ENCODE results near the gene HIPK3.

The HIPK3 gene

DNA sequence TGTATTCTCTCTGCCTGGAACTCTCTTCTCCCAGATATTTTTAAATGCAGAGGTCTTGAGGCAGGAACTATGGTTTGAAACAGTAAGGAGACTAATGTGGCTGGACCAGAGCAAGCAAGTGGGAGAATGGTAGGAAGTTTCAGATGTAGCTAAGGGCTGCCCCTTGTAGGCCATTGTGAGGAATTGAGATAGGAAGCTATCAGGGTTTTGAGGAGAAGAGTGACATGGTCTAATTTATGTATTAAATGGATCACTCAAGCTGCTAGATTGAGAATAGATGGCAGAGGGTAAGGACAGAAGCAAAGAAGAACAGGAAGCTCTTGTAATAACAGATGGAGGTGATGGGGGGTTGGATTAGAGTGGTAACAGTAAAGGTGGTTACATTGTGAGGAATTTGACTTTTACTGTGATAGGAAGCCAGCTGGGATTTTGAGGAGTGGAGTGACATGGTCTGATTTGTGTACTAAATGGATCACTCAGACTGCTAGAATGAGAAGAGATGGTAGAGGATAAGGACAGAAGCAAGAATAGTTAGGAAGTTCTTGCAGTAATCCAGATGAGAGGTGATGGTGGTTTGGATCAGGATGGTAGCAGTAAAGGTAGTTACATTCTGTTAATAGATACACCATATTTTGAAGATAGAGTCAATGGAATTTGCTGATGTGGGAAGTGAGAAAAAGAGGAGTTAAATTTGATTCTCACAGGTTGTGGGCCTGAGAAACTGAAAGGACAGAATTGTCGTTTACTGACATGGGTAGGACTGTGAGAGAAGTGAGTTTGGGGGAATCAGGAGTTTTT is 63.0 kb downstream of the HIPK3 start:
- Histone ChIP-seq H3K9ac (ENCODE audit: low read length) (no peak overlapping the region), H3K4me3 (ENCODE audit: low read length) (no peak overlapping the region), H3K4me1 (ENCODE audit: low read length) (peaks cover 42% of the 10 kb centered on the region), H3K27ac (ENCODE audit: low read length) (no peak overlapping the region), H3K4me2 (ENCODE audit: low read length) (peak overlapping the region; percentile 15; the same call in 1 of the 2 replicates), H3K79me2 (ENCODE audit: low read length) (peaks cover 34% of the 10 kb centered on the region), H2AFZ (ENCODE audit: low read depth, low read length) (no peak overlapping the region), H3K36me3 (replicated peaks; ENCODE audit: low read depth, low read length) (no peaks in the 10 kb centered on the region), H4K20me1 (ENCODE audit: insufficient read depth, low read length) (peaks cover 50% of the 10 kb centered on the region), H3K9me3 (ENCODE audit: insufficient read depth, low read length) (no peaks in the 10 kb centered on the region), H3K27me3 (ENCODE audit: low read depth, low read length) (no peaks in the 10 kb centered on the region)
- TF ChIP-seq CTCF (IDR thresholded peaks at IDR 0.05; ENCODE audit: low read depth, low read length) (no peak), EZH2phosphoT487 (IDR thresholded peaks at IDR 0.05; ENCODE audit: low read depth) (no peak)

GRCh38 chr11:33320814-33321330 is 63.7 kb downstream of the HIPK3 start:
- Histone ChIP-seq H3K36me3 (replicated peaks; ENCODE audit: low read depth, low read length) (no peaks in the 10 kb centered on the region), H3K9ac (ENCODE audit: low read length) (no peak overlapping the region), H3K27ac (ENCODE audit: low read length) (no peak overlapping the region), H3K27me3 (ENCODE audit: low read depth, low read length) (no peaks in the 10 kb centered on the region), H2AFZ (ENCODE audit: low read depth, low read length) (no peak overlapping the region), H3K4me3 (ENCODE audit: low read length) (no peak overlapping the region), H3K4me2 (ENCODE audit: low read length) (peak overlapping the region; percentile 15; the same call in 1 of the 2 replicates), H4K20me1 (ENCODE audit: insufficient read depth, low read length) (peaks cover 50% of the 10 kb centered on the region), H3K79me2 (ENCODE audit: low read length) (peaks cover 39% of the 10 kb centered on the region), H3K4me1 (ENCODE audit: low read length) (peaks cover 40% of the 10 kb centered on the region), H3K9me3 (ENCODE audit: insufficient read depth, low read length) (no peaks in the 10 kb centered on the region)
- TF ChIP-seq EZH2phosphoT487 (IDR thresholded peaks at IDR 0.05; ENCODE audit: low read depth) (no peak), CTCF (IDR thresholded peaks at IDR 0.05; ENCODE audit: low read depth, low read length) (no peak)

GRCh38 chr11:33321422-33321821 is 64.2 kb downstream of the HIPK3 start:
- peak overlapping the region; percentile 34; the same call in 1 of the 2 replicates for H3K4me2 ChIP-seq (ENCODE audit: low read length)
- peaks cover 44% of the 10 kb centered on the region for H3K79me2 ChIP-seq (ENCODE audit: low read length)
- TF ChIP-seq EZH2phosphoT487 (IDR thresholded peaks at IDR 0.05; ENCODE audit: low read depth) (no peak), CTCF (IDR thresholded peaks at IDR 0.05; ENCODE audit: low read depth, low read length) (no peak)
- no peak overlapping the region for H3K27ac ChIP-seq (ENCODE audit: low read length)
- no peak overlapping the region for H3K9ac ChIP-seq (ENCODE audit: low read length)
- H3K36me3 ChIP-seq (replicated peaks; ENCODE audit: low read depth, low read length), result no peaks in the 10 kb centered on the region
- H3K9me3 ChIP-seq (ENCODE audit: insufficient read depth, low read length), result no peaks in the 10 kb centered on the region
- peaks cover 47% of the 10 kb centered on the region for H4K20me1 ChIP-seq (ENCODE audit: insufficient read depth, low read length)
- no peaks in the 10 kb centered on the region for H3K27me3 ChIP-seq (ENCODE audit: low read depth, low read length)
- no peak overlapping the region for H3K4me3 ChIP-seq (ENCODE audit: low read length)
- no peak overlapping the region for H2AFZ ChIP-seq (ENCODE audit: low read depth, low read length)
- H3K4me1 ChIP-seq (ENCODE audit: low read length), result peaks cover 36% of the 10 kb centered on the region

DNA sequence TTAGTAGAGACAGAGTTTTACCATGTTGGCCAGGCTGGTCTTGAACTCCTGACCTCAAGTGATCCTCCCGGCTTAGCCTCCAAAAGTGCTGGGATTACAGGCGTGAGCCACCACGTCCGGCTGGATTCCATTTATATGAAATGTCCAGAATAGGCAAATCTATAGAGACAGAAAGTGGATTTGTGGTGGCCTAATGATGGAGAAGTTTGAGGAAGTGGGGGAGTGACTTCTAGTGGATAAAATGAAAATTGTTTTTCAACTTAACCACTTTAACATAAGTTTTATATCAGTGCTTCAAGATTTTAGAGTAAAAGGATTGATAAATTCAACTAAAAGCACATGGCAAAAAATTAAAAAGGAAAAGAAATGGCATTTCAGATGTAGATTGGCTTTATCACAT is 66.2 kb downstream of the HIPK3 start:
- no peaks in the 10 kb centered on the region for H3K36me3 ChIP-seq (replicated peaks; ENCODE audit: low read depth, low read length)
- H2AFZ ChIP-seq (ENCODE audit: low read depth, low read length), result no peak overlapping the region
- H3K79me2 ChIP-seq (ENCODE audit: low read length), result peaks cover 46% of the 10 kb centered on the region
- peaks cover 51% of the 10 kb centered on the region for H4K20me1 ChIP-seq (ENCODE audit: insufficient read depth, low read length)
- peaks cover 36% of the 10 kb centered on the region for H3K4me1 ChIP-seq (ENCODE audit: low read length)
- H3K27ac ChIP-seq (ENCODE audit: low read length), result no peak overlapping the region
- H3K4me3 ChIP-seq (ENCODE audit: low read length), result no peak overlapping the region
- no peak overlapping the region for H3K9ac ChIP-seq (ENCODE audit: low read length)
- no peaks in the 10 kb centered on the region for H3K9me3 ChIP-seq (ENCODE audit: insufficient read depth, low read length)
- H3K4me2 ChIP-seq (ENCODE audit: low read length), result no peak overlapping the region
- peak; percentile 3; the same call in 1 of the 2 replicates for TF ChIP-seq CTCF (IDR thresholded peaks at IDR 0.05; ENCODE audit: low read depth, low read length)
- TF ChIP-seq EZH2phosphoT487 (IDR thresholded peaks at IDR 0.05; ENCODE audit: low read depth), result no peak
- H3K27me3 ChIP-seq (ENCODE audit: low read depth, low read length), result no peaks in the 10 kb centered on the region

Data from OCI-LY3 (cell line).